Measurements from ENCODE around the gene E2F3.

GRCh38 chr6:20377623-20378265 lies 23.9 kb upstream of the E2F3 start:
- TF ChIP-seq CTCF (conservative IDR thresholded peaks at IDR 0.05) (no peak), ZFX (IDR thresholded peaks at IDR 0.05) (no peak)
